ENCODE measurements around the gene NDUFV1.
"Not testable (repeated sequence)": the region's sequence is repeated elsewhere in the genome, so short reads cannot be mapped to it uniquely, and the experiment has no call there.

NDUFV1 gene

GRCh38 chr11:67648796-67649613, 42.3 kb downstream of the NDUFV1 start:
- no peak for TF ChIP-seq POLR2A (IDR thresholded peaks at IDR 0.05; ENCODE audit: low read depth, low read length)
- no peak for TF ChIP-seq TAF1 (IDR thresholded peaks at IDR 0.05; ENCODE audit: borderline replicate concordance, low read depth, low read length)
- TF ChIP-seq POLR2AphosphoS5 (IDR thresholded peaks at IDR 0.05; ENCODE audit: low read depth, low read length): no peak
- DNase-seq (ENCODE audit: insufficient read length): peak; percentile 48
- no peak for FAIRE-seq

- TF ChIP-seq POLR2AphosphoS5 (IDR thresholded peaks at IDR 0.05; ENCODE audit: low read depth, low read length) (peak; percentile 67), POLR2A (IDR thresholded peaks at IDR 0.05; ENCODE audit: low read depth, low read length) (peak; percentile 59), TAF1 (IDR thresholded peaks at IDR 0.05; ENCODE audit: borderline replicate concordance, low read depth, low read length) (no peak)
- DNase-seq (ENCODE audit: insufficient read length) (peak; percentile 24), FAIRE-seq (peak; percentile 97)
Measured at GRCh38 chr11:67649634-67650510, 43.1 kb downstream of the NDUFV1 start.

DNA sequence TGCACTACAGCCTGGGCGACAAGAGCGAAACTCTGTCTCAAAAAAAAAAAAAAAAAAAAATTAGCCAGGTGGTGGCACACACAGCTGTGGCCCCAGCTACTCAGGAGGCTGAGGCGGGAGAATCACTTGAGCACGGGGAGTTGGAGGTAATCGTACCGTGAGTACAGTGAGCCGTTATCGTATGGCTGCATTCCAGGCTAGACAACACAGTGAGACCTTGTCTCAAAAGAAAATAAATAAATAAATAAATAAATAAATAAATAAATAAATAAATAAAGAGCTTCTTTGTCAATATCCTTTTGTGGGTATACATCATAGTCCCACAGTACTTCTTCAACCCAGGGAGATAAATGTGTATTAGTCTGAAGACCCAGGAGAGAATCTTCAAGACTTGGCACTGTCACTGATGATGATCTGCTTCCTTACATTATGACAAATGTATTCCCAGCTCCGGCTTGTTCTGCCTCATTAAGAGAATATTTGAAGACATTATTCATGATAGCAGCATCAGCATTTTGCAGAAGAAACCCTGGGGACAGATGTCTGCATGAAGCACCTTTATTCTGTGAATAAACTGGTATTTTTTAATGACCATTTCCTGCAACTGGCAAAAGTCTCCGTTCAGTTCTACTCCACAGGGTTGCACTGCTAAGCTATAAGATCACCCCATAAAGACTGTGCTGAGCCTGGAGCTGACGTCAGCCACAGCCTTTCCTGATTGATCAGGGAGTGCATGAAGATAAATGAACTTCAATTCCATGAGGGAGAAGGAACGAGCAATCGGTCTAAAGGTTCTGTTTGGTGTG, 45.4 kb downstream of the NDUFV1 start:
- DNase-seq (ENCODE audit: insufficient read length): no peak
- peak; percentile 85 for FAIRE-seq
- TF ChIP-seq POLR2A (IDR thresholded peaks at IDR 0.05; ENCODE audit: low read depth, low read length): no peak
- no peak for TF ChIP-seq TAF1 (IDR thresholded peaks at IDR 0.05; ENCODE audit: borderline replicate concordance, low read depth, low read length)
- no peak for TF ChIP-seq POLR2AphosphoS5 (IDR thresholded peaks at IDR 0.05; ENCODE audit: low read depth, low read length)

DNA sequence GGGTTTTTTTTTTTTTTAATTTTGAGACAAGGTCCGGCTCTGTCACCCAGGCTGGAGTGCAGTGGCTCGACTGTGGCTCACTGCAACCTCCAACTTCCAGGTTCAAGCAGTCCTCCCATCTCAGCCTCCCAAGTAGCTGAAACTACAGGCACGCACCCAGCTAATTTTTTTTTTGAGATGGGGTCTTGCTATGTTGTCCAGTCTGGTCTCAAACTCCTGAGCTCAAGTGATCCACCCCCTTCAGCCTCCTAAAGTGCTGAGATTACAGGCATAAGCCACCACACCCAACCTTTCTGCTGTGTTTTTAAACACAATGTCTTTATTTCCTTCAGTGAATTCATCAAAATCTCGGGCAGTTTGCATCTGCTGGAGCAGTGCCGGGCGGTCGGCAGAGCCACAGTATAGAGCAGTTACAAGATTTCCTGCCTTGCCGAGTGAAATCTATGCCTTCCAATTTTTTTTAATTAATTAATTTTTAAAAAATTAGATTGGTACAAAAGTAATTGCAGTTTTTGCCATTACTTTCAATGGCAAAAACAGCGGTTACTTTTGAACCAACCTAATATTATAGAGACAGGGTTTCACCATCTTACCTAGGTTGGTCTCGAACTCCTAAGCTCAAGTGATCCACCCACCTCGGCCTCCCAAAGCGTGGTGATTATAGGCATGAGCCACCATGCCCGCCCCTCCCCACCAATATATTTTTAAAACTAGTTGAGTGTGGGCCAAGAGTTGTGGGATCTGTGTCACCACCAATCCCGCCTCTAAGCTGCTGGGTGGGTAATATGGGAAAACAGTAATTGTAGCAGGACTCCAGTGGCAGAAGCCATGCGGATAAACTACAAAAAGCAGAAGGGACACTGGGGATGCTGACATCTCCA, 46.5 kb downstream of the NDUFV1 start:
- FAIRE-seq (no peak), DNase-seq (ENCODE audit: insufficient read length) (no peak)
- no peak for TF ChIP-seq TAF1 (IDR thresholded peaks at IDR 0.05; ENCODE audit: borderline replicate concordance, low read depth, low read length)
- TF ChIP-seq POLR2A (IDR thresholded peaks at IDR 0.05; ENCODE audit: low read depth, low read length): no peak
- no peak for TF ChIP-seq POLR2AphosphoS5 (IDR thresholded peaks at IDR 0.05; ENCODE audit: low read depth, low read length)

GRCh38 chr11:67654225-67654624, 47.5 kb downstream of the NDUFV1 start:
- FAIRE-seq (no peak), DNase-seq (ENCODE audit: insufficient read length) (no peak)
- TF ChIP-seq POLR2A (IDR thresholded peaks at IDR 0.05; ENCODE audit: low read depth, low read length): no peak
- TF ChIP-seq TAF1 (IDR thresholded peaks at IDR 0.05; ENCODE audit: borderline replicate concordance, low read depth, low read length): no peak
- TF ChIP-seq POLR2AphosphoS5 (IDR thresholded peaks at IDR 0.05; ENCODE audit: low read depth, low read length): no peak

- FAIRE-seq: peak; percentile 88
- TF ChIP-seq POLR2A (IDR thresholded peaks at IDR 0.05; ENCODE audit: low read depth, low read length): no peak
- TF ChIP-seq POLR2AphosphoS5 (IDR thresholded peaks at IDR 0.05; ENCODE audit: low read depth, low read length): no peak
- no peak for TF ChIP-seq TAF1 (IDR thresholded peaks at IDR 0.05; ENCODE audit: borderline replicate concordance, low read depth, low read length)
- peak; percentile 14 for DNase-seq (ENCODE audit: insufficient read length)
Measured at GRCh38 chr11:67656278-67656922, 49.7 kb downstream of the NDUFV1 start.

- peak; percentile 88 for FAIRE-seq
- TF ChIP-seq POLR2AphosphoS5 (IDR thresholded peaks at IDR 0.05; ENCODE audit: low read depth, low read length): no peak
- TF ChIP-seq TAF1 (IDR thresholded peaks at IDR 0.05; ENCODE audit: borderline replicate concordance, low read depth, low read length): no peak
- TF ChIP-seq POLR2A (IDR thresholded peaks at IDR 0.05; ENCODE audit: low read depth, low read length): no peak
- DNase-seq (ENCODE audit: insufficient read length): no peak
Measured at GRCh38 chr11:67657300-67657699, 50.6 kb downstream of the NDUFV1 start.

GRCh38 chr11:67659651-67660165, 53.0 kb downstream of the NDUFV1 start:
- not testable (repeated sequence) for FAIRE-seq

DNA sequence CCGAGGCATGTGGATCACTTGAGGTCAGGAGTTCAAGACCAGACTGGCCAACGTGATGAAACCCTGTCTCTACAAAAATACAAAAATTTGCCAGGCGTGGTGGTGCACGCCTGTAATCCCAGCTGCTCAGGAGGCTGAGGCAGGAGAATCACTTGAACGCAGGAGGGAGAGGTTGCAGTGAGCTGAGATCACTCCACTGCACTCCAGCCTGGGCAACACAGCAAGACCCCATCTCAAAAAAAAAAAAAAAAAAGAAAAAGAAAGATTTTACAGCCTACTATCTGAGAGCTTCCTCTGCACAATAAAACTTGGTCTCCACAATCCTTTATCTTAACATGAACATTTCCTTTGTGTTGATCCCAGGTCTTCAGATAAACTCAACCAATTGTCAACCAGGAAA, 54.0 kb downstream of the NDUFV1 start:
- DNase-seq (ENCODE audit: insufficient read length); FAIRE-seq: not testable (repeated sequence)

More at GRCh38 chr11:67659651-67660165, 53.0 kb downstream of the NDUFV1 start:
- not testable (repeated sequence) for DNase-seq (ENCODE audit: insufficient read length)
